ENCODE measurements around the gene KISS1. TPM values are rescaled to one million over a fixed set of nuclear protein-coding genes. Genes with fewer than 3 reads are reported as not detected.

The KISS1 gene
- total and polyA plus RNA-seq, 2 donors from 2014 or later: 0.50 to 25.2 TPM

- H3K27ac ChIP-seq (ENCODE audit: low read depth in 2 of 2, low read length in 2 of 2): no peak overlapping the region
- no peaks in the 10 kb centered on the region for H3K4me1 ChIP-seq (ENCODE audit: control insufficient read depth in 2 of 3, insufficient read depth in 2 of 3, low read depth in 1 of 3, low read length in 3 of 3)
- no peaks in the 10 kb centered on the region for H3K36me3 ChIP-seq (ENCODE audit: control insufficient read depth in 2 of 3, insufficient read depth in 3 of 3, low read length in 3 of 3)
- intact Hi-C loops (cut with DNase I): no loop called here
- no peaks in the 10 kb centered on the region for H3K9me3 ChIP-seq (ENCODE audit: control insufficient read depth in 2 of 3, insufficient read depth in 1 of 3, low read length in 3 of 3)
- H3K27me3 ChIP-seq (ENCODE audit: control insufficient read depth, insufficient read depth, low read length): no peaks in the 10 kb centered on the region
- H3K4me3 ChIP-seq (ENCODE audit: low read length in 3 of 3): no peak overlapping the region
- TF ChIP-seq CTCF (IDR thresholded peaks at IDR 0.05; ENCODE audit: borderline replicate concordance, extremely low read depth, insufficient read depth): no peak
- no peak for FAIRE-seq
- peak in 1 of 5 donors; percentile 18 for DNase-seq
- H3K9ac ChIP-seq (ENCODE audit: low read length in 3 of 3): no peak overlapping the region
Observed at GRCh38 chr1:204201348-204202040, 5.2 kb upstream of the KISS1 start.

GRCh38 chr1:204199579-204199978 is 3.3 kb upstream of the KISS1 start:
- no peaks in the 10 kb centered on the region for H3K36me3 ChIP-seq (ENCODE audit: control insufficient read depth in 2 of 3, insufficient read depth in 3 of 3, low read length in 3 of 3)
- peak in 1 of 5 donors; percentile 24 for DNase-seq
- no peak overlapping the region for H3K4me3 ChIP-seq (ENCODE audit: low read length in 3 of 3)
- no peaks in the 10 kb centered on the region for H3K4me1 ChIP-seq (ENCODE audit: control insufficient read depth in 2 of 3, insufficient read depth in 2 of 3, low read depth in 1 of 3, low read length in 3 of 3)
- intact Hi-C loops (cut with DNase I): no loop called here
- no peaks in the 10 kb centered on the region for H3K27me3 ChIP-seq (ENCODE audit: control insufficient read depth, insufficient read depth, low read length)
- H3K27ac ChIP-seq (ENCODE audit: low read depth in 2 of 2, low read length in 2 of 2): no peak overlapping the region
- H3K9ac ChIP-seq (ENCODE audit: low read length in 3 of 3): no peak overlapping the region
- no peak for TF ChIP-seq CTCF (IDR thresholded peaks at IDR 0.05; ENCODE audit: borderline replicate concordance, extremely low read depth, insufficient read depth)
- FAIRE-seq: no peak
- peaks cover 0 to 3% (median 0%) of the 10 kb centered on the region in 3 donors for H3K9me3 ChIP-seq (ENCODE audit: control insufficient read depth in 2 of 3, insufficient read depth in 1 of 3, low read length in 3 of 3)

GRCh38 chr1:204198348-204199340 is 2.4 kb upstream of the KISS1 start:
- peak in 1 of 5 donors; percentile 28 for DNase-seq
- intact Hi-C loops (cut with DNase I): no loop called here
- Histone ChIP-seq H3K27me3 (ENCODE audit: control insufficient read depth, insufficient read depth, low read length) (no peaks in the 10 kb centered on the region), H3K4me3 (ENCODE audit: low read length in 3 of 3) (no peak overlapping the region), H3K36me3 (ENCODE audit: control insufficient read depth in 2 of 3, insufficient read depth in 3 of 3, low read length in 3 of 3) (no peaks in the 10 kb centered on the region), H3K4me1 (ENCODE audit: control insufficient read depth in 2 of 3, insufficient read depth in 2 of 3, low read depth in 1 of 3, low read length in 3 of 3) (no peaks in the 10 kb centered on the region), H3K27ac (ENCODE audit: low read depth in 2 of 2, low read length in 2 of 2) (no peak overlapping the region), H3K9ac (ENCODE audit: low read length in 3 of 3) (no peak overlapping the region), H3K9me3 (ENCODE audit: control insufficient read depth in 2 of 3, insufficient read depth in 1 of 3, low read length in 3 of 3) (peaks cover 0 to 3% (median 0%) of the 10 kb centered on the region in 3 donors)
- no peak for FAIRE-seq
- no peak for TF ChIP-seq CTCF (IDR thresholded peaks at IDR 0.05; ENCODE audit: borderline replicate concordance, extremely low read depth, insufficient read depth)
